ENCODE results near the gene TICRR.

- TF ChIP-seq, protein P1, sequence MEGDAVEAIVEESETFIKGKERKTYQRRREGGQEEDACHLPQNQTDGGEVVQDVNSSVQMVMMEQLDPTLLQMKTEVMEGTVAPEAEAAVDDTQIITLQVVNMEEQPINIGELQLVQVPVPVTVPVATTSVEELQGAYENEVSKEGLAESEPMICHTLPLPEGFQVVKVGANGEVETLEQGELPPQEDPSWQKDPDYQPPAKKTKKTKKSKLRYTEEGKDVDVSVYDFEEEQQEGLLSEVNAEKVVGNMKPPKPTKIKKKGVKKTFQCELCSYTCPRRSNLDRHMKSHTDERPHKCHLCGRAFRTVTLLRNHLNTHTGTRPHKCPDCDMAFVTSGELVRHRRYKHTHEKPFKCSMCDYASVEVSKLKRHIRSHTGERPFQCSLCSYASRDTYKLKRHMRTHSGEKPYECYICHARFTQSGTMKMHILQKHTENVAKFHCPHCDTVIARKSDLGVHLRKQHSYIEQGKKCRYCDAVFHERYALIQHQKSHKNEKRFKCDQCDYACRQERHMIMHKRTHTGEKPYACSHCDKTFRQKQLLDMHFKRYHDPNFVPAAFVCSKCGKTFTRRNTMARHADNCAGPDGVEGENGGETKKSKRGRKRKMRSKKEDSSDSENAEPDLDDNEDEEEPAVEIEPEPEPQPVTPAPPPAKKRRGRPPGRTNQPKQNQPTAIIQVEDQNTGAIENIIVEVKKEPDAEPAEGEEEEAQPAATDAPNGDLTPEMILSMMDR (IDR thresholded peaks at IDR 0.05), result no peak
- TF ChIP-seq SMAD3 (CRISPR knock-in tag; IDR thresholded peaks at IDR 0.05; ENCODE audit: borderline replicate concordance) (no peak), PRRX2 (CRISPR knock-in tag; IDR thresholded peaks at IDR 0.05) (no peak), HMGXB4 (CRISPR knock-in tag; IDR thresholded peaks at IDR 0.05) (no peak), SP1 (CRISPR knock-in tag; conservative IDR thresholded peaks at IDR 0.05) (no peak), CREB1 (CRISPR knock-in tag; IDR thresholded peaks at IDR 0.05) (no peak), NR3C1 (CRISPR knock-in tag; conservative IDR thresholded peaks at IDR 0.05; ENCODE audit: low read depth) (no peak), HMGA2 (CRISPR knock-in tag; IDR thresholded peaks at IDR 0.05) (no peak), NR2C2 (CRISPR knock-in tag; IDR thresholded peaks at IDR 0.05) (no peak), JUN (CRISPR knock-in tag; IDR thresholded peaks at IDR 0.05) (no peak), ZNF138 (CRISPR knock-in tag; conservative IDR thresholded peaks at IDR 0.05) (no peak), ESRRA (CRISPR knock-in tag; IDR thresholded peaks at IDR 0.05; ENCODE audit: borderline replicate concordance) (no peak)
- TF ChIP-seq, protein P2, sequence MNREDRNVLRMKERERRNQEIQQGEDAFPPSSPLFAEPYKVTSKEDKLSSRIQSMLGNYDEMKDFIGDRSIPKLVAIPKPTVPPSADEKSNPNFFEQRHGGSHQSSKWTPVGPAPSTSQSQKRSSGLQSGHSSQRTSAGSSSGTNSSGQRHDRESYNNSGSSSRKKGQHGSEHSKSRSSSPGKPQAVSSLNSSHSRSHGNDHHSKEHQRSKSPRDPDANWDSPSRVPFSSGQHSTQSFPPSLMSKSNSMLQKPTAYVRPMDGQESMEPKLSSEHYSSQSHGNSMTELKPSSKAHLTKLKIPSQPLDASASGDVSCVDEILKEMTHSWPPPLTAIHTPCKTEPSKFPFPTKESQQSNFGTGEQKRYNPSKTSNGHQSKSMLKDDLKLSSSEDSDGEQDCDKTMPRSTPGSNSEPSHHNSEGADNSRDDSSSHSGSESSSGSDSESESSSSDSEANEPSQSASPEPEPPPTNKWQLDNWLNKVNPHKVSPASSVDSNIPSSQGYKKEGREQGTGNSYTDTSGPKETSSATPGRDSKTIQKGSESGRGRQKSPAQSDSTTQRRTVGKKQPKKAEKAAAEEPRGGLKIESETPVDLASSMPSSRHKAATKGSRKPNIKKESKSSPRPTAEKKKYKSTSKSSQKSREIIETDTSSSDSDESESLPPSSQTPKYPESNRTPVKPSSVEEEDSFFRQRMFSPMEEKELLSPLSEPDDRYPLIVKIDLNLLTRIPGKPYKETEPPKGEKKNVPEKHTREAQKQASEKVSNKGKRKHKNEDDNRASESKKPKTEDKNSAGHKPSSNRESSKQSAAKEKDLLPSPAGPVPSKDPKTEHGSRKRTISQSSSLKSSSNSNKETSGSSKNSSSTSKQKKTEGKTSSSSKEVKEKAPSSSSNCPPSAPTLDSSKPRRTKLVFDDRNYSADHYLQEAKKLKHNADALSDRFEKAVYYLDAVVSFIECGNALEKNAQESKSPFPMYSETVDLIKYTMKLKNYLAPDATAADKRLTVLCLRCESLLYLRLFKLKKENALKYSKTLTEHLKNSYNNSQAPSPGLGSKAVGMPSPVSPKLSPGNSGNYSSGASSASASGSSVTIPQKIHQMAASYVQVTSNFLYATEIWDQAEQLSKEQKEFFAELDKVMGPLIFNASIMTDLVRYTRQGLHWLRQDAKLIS (CRISPR knock-in tag; IDR thresholded peaks at IDR 0.05; ENCODE audit: borderline replicate concordance), result no peak
- TF ChIP-seq, protein P3, sequence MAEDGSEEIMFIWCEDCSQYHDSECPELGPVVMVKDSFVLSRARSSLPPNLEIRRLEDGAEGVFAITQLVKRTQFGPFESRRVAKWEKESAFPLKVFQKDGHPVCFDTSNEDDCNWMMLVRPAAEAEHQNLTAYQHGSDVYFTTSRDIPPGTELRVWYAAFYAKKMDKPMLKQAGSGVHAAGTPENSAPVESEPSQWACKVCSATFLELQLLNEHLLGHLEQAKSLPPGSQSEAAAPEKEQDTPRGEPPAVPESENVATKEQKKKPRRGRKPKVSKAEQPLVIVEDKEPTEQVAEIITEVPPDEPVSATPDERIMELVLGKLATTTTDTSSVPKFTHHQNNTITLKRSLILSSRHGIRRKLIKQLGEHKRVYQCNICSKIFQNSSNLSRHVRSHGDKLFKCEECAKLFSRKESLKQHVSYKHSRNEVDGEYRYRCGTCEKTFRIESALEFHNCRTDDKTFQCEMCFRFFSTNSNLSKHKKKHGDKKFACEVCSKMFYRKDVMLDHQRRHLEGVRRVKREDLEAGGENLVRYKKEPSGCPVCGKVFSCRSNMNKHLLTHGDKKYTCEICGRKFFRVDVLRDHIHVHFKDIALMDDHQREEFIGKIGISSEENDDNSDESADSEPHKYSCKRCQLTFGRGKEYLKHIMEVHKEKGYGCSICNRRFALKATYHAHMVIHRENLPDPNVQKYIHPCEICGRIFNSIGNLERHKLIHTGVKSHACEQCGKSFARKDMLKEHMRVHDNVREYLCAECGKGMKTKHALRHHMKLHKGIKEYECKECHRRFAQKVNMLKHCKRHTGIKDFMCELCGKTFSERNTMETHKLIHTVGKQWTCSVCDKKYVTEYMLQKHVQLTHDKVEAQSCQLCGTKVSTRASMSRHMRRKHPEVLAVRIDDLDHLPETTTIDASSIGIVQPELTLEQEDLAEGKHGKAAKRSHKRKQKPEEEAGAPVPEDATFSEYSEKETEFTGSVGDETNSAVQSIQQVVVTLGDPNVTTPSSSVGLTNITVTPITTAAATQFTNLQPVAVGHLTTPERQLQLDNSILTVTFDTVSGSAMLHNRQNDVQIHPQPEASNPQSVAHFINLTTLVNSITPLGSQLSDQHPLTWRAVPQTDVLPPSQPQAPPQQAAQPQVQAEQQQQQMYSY (CRISPR knock-in tag; IDR thresholded peaks at IDR 0.05), result no peak
Observed at GRCh38 chr15:89543389-89543788, 31.9 kb upstream of the TICRR start.

Data from WTC11 (cell line).